K562 (cell line): Measurements from ENCODE around the gene ZNF785. TPM values are rescaled to one million over a fixed set of nuclear protein-coding genes. Genes with fewer than 3 reads are reported as not detected.

Experiments used
- ERF ChIP-seq: fragments of 450-650 bp; formaldehyde crosslinking; IDR thresholded peaks from 2 replicates; pipeline ENCODE4 v1.4.0; 2020; ENCODE audit warnings: mild to moderate bottlenecking, mixed read lengths
- NCOA1 ChIP-seq: fragments of 450-650 bp; IDR thresholded peaks from 2 replicates; pipeline ENCODE4 v1.6.1; 2016; ENCODE audit warnings: low read depth
- POLR2A ChIP-seq: fragments of 450-650 bp; conservative IDR thresholded peaks from 2 replicates; pipeline ENCODE4 v1.6.1; 2016
- RUNX1 ChIP-seq: sonication (generic); IDR thresholded peaks from 2 replicates; pipeline ENCODE4 v1.6.1; 2016; ENCODE audit warnings: antibody characterized with exemption, low read depth
- SRSF9 ChIP-seq: fragments of 200-400 bp; formaldehyde crosslinking; IDR thresholded peaks from 2 replicates; pipeline ENCODE4 v1.6.1; 2017; ENCODE audit warnings: low read depth, low read length, borderline replicate concordance
- TCF7 ChIP-seq: sonication (generic); IDR thresholded peaks from 2 replicates; pipeline ENCODE4 v1.6.1; 2016; ENCODE audit warnings: antibody characterized with exemption, borderline replicate concordance
- ZNF217 ChIP-seq: sonication (generic); formaldehyde crosslinking; IDR thresholded peaks from 2 replicates; pipeline ENCODE4 v1.8.0; 2022; ENCODE audit warnings: mild to moderate bottlenecking, missing genetic modification reagents
- ZNF232 ChIP-seq: sonication (generic); formaldehyde crosslinking; IDR thresholded peaks from 2 replicates; pipeline ENCODE4 v1.8.0; 2022; ENCODE audit warnings: mild to moderate bottlenecking, missing genetic modification reagents
- ZNF586 ChIP-seq: fragments of 450-650 bp; formaldehyde crosslinking; conservative IDR thresholded peaks from 2 replicates; pipeline ENCODE4 v1.4.0; 2020; ENCODE audit warnings: mild to moderate bottlenecking, moderate library complexity
- polyA plus RNA-seq, 8 experiments: library from polyadenylated mRNA; depleted of rRNA in 4 of 8; stranded (reverse) in 5 of 8; unstranded in 3 of 8; fragments of >200 nt; fragmentation: Nextera tagmentation in 2 of 8; fragmentation: Illumina TruSeq in 1 of 8; extraction: Ambion mirVana in 2 of 8; extraction: Trizol in 1 of 8; gene quantifications; 2 replicates each; pipeline versions ENCODE4 v1.2.1 to v1.2.3, GENCODE V29; 2011 to 2014; ENCODE audit warnings: inconsistent platforms in 1 of 8, missing spikeins in 1 of 8
- total RNA-seq, 7 experiments: library from RNA; depleted of rRNA in 6 of 7; stranded (reverse); fragments of >200 nt in 6 of 7; fragmentation: Illumina TruSeq in 2 of 7; extraction: Trizol in 2 of 7; gene quantifications; 2 replicates each; pipeline versions ENCODE4 v1.2.1 to v1.2.3, GENCODE V29; 2011 to 2021; ENCODE audit warnings: low replicate concordance in 1 of 7
- TF ChIP-seq, protein P1 (sequence below): fragments of 200-800 bp; sonication (Bioruptor generic); IDR thresholded peaks from 2 replicates; pipeline ENCODE4 v1.6.1; 2017; ENCODE audit warnings: missing genetic modification characterization, missing compliant biosample characterization
- TF ChIP-seq, protein P2 (sequence below): IDR thresholded peaks from 2 replicates; pipeline ENCODE4 v1.6.1; 2011; ENCODE audit not compliant: insufficient read length; ENCODE audit errors: extremely low read depth
- TF ChIP-seq, protein P3 (sequence below), 3 experiments: fragments of 200-800 bp in 1 of 3; sonication (Bioruptor generic) in 1 of 3; sonication (generic) in 1 of 3; formaldehyde crosslinking in 1 of 3; IDR thresholded peaks; 2 replicates each; pipeline versions ENCODE4 v1.6.1 to v1.8.0; 2016 to 2022; ENCODE audit warnings: mild to moderate bottlenecking in 2 of 3, missing compliant biosample characterization in 2 of 3, missing genetic modification characterization in 2 of 3, missing genetic modification reagents in 1 of 3
- TF ChIP-seq, protein P4 (sequence below): IDR thresholded peaks from 2 replicates; pipeline ENCODE4 v1.6.1; 2012; ENCODE audit warnings: low read depth, low read length, improper control_type of control experiment, borderline replicate concordance
- TF ChIP-seq, protein P5 (sequence below): fragments of 450-650 bp; formaldehyde crosslinking; IDR thresholded peaks from 2 replicates; pipeline ENCODE4 v1.4.0; 2022; ENCODE audit warnings: missing genetic modification characterization
- TF ChIP-seq, protein P6 (sequence below): fragments of 250-450 bp; sonication (Bioruptor Pico); IDR thresholded peaks from 2 replicates; pipeline ENCODE4 v1.5.0; 2021
- TF ChIP-seq, protein P7 (sequence below): fragments of 250-450 bp; sonication (Bioruptor Pico); IDR thresholded peaks from 2 replicates; pipeline ENCODE4 v1.5.0; 2021; ENCODE audit warnings: mild to moderate bottlenecking, borderline replicate concordance

The ZNF785 gene
- total and polyA plus RNA-seq, 9 of the 15 experiments (the other 6 are each of a cell fraction or from before 2014, with no cell fraction given) = 0.64 to 11.0 (median 6.4) TPM

DNA sequence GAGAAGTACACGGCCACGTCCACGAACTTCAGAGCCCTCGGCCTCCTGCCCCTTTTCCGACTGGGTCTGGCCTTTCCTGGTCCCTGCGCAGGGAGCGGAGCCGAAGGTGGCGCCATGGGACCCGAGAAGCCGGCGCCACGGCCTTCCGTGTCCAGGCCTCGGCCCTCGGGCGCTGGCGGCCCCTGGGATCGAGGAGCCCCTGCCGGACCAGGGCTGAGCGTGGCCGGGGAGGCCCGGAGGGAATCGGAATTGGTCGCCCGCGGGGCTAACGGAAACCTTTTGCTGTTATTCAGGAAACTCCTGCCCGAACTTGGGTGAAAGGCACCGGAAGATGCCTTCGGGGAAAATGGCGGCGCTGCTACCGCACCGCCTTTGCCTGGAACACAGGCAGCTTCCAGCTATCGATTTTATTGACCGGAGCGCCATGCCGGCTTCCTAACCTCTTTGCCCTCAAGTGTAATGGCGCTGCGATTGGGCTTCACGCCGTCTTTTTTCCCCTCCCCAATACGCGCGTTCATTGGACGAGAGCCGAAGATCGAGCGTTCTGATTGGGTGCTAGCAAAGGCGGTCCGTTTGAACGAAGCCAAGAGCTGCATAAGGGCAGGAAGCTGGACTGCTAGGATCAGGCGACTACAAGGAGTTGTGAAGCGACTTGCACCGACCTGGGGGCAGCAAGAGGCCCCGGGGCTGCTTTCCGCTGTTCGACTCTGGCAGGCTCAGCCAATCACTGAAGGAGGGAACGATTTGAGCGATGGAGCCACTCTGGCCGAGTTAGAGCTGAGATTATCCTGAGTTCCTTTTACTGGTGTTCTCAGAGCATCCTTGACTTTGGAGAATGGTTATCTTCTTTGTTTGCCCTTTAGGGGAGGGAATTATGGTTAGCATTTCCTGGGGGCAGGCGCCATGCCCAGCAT is 24.7 kb upstream of the ZNF785 start, which contains the start of gene ZNF689 (continued):
- TF ChIP-seq, protein P1, sequence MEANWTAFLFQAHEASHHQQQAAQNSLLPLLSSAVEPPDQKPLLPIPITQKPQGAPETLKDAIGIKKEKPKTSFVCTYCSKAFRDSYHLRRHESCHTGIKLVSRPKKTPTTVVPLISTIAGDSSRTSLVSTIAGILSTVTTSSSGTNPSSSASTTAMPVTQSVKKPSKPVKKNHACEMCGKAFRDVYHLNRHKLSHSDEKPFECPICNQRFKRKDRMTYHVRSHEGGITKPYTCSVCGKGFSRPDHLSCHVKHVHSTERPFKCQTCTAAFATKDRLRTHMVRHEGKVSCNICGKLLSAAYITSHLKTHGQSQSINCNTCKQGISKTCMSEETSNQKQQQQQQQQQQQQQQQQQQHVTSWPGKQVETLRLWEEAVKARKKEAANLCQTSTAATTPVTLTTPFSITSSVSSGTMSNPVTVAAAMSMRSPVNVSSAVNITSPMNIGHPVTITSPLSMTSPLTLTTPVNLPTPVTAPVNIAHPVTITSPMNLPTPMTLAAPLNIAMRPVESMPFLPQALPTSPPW = no peak; the same call in 1 of the 2 replicates
- TF ChIP-seq, protein P2, sequence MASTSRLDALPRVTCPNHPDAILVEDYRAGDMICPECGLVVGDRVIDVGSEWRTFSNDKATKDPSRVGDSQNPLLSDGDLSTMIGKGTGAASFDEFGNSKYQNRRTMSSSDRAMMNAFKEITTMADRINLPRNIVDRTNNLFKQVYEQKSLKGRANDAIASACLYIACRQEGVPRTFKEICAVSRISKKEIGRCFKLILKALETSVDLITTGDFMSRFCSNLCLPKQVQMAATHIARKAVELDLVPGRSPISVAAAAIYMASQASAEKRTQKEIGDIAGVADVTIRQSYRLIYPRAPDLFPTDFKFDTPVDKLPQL = no peak
- TF ChIP-seq ZNF217 (CRISPR knock-in tag) (no peak), POLR2A (peak; percentile 85), RUNX1 (no peak; the same call in 1 of the 2 replicates), ZNF586 (CRISPR knock-in tag) (no peak), NCOA1 (no peak; the same call in 1 of the 2 replicates), SRSF9 (no peak), ERF (CRISPR knock-in tag) (peak; percentile 27; the same call in 1 of the 2 replicates), TCF7 (no peak), ZNF232 (CRISPR knock-in tag) (no peak)
- TF ChIP-seq, protein P3, sequence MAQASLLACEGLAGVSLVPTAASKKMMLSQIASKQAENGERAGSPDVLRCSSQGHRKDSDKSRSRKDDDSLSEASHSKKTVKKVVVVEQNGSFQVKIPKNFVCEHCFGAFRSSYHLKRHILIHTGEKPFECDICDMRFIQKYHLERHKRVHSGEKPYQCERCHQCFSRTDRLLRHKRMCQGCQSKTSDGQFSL (CRISPR knock-in tag; IDR thresholded peaks at IDR 0.05) = no peak
- TF ChIP-seq, protein P3 (tag; IDR thresholded peaks at IDR 0.05) = no peak
- TF ChIP-seq, protein P4, sequence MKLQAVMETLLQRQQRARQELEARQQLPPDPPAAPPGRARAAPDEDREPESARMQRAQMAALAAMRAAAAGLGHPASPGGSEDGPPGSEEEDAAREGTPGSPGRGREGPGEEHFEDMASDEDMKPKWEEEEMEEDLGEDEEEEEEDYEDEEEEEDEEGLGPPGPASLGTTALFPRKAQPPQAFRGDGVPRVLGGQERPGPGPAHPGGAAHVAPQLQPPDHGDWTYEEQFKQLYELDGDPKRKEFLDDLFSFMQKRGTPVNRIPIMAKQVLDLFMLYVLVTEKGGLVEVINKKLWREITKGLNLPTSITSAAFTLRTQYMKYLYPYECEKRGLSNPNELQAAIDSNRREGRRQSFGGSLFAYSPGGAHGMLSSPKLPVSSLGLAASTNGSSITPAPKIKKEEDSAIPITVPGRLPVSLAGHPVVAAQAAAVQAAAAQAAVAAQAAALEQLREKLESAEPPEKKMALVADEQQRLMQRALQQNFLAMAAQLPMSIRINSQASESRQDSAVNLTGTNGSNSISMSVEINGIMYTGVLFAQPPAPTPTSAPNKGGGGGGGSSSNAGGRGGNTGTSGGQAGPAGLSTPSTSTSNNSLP = no peak
- TF ChIP-seq, protein P5, sequence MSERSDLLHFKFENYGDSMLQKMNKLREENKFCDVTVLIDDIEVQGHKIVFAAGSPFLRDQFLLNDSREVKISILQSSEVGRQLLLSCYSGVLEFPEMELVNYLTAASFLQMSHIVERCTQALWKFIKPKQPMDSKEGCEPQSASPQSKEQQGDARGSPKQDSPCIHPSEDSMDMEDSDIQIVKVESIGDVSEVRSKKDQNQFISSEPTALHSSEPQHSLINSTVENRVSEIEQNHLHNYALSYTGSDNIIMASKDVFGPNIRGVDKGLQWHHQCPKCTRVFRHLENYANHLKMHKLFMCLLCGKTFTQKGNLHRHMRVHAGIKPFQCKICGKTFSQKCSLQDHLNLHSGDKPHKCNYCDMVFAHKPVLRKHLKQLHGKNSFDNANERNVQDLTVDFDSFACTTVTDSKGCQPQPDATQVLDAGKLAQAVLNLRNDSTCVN = no peak
- TF ChIP-seq, protein P6, sequence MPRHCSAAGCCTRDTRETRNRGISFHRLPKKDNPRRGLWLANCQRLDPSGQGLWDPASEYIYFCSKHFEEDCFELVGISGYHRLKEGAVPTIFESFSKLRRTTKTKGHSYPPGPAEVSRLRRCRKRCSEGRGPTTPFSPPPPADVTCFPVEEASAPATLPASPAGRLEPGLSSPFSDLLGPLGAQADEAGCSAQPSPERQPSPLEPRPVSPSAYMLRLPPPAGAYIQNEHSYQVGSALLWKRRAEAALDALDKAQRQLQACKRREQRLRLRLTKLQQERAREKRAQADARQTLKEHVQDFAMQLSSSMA = no peak
- TF ChIP-seq, protein P7, sequence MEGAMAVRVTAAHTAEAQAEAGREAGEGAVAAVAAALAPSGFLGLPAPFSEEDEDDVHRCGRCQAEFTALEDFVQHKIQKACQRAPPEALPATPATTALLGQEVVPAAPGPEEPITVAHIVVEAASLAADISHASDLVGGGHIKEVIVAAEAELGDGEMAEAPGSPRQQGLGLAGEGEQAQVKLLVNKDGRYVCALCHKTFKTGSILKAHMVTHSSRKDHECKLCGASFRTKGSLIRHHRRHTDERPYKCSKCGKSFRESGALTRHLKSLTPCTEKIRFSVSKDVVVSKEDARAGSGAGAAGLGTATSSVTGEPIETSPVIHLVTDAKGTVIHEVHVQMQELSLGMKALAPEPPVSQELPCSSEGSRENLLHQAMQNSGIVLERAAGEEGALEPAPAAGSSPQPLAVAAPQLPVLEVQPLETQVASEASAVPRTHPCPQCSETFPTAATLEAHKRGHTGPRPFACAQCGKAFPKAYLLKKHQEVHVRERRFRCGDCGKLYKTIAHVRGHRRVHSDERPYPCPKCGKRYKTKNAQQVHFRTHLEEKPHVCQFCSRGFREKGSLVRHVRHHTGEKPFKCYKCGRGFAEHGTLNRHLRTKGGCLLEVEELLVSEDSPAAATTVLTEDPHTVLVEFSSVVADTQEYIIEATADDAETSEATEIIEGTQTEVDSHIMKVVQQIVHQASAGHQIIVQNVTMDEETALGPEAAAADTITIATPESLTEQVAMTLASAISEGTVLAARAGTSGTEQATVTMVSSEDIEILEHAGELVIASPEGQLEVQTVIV (CRISPR knock-in tag) = no peak
